Jurkat, Clone E6-1 (cell line): ENCODE measurements around the gene TRAF2.

Source experiments
- DNase-seq: peaks from one replicate; pipeline ENCODE4 v3.0.0-alpha.2; 2011; ENCODE audit warnings: low read depth, low spot score
- H3K4me3 ChIP-seq: 2 replicates; pipeline ENCODE4 v1.5.1; 2011; ENCODE audit warnings: mild to moderate bottlenecking, low read length, control low read depth, moderate library complexity

Gene TRAF2

DNA sequence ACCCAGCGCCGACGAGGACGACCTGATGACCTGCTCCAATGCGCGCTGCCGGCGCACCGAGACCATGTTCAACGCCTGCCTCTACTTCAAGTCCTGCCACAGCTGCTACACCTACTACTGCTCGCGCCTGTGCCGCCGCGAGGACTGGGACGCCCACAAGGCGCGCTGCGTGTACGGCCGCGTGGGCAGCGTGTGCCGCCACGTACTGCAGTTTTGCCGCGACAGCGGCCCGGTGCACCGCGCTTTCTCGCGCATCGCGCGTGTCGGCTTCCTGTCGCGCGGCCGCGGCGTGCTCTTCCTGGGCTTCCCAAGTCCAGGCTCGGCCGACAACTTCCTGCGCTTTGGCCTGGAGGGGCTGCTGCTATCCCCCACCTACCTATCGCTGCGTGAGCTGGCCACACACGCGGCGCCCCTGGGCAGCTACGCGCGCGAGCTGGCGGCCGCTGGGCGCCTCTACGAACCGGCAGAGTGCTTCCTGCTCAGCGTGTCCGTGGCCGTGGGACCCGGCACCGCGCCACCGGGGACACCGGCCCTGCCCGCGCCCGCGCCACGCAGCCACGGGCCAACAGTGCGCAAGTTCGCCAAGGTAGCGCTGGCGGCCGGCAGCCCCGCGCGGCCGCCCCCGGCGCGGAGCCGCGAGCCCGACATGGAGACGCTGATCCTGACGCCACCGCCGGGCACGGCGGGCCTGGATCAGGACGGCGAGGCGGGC lies 39.8 kb upstream of the TRAF2 start:
- no peak for DNase-seq
- no peak overlapping the region for H3K4me3 ChIP-seq

DNA sequence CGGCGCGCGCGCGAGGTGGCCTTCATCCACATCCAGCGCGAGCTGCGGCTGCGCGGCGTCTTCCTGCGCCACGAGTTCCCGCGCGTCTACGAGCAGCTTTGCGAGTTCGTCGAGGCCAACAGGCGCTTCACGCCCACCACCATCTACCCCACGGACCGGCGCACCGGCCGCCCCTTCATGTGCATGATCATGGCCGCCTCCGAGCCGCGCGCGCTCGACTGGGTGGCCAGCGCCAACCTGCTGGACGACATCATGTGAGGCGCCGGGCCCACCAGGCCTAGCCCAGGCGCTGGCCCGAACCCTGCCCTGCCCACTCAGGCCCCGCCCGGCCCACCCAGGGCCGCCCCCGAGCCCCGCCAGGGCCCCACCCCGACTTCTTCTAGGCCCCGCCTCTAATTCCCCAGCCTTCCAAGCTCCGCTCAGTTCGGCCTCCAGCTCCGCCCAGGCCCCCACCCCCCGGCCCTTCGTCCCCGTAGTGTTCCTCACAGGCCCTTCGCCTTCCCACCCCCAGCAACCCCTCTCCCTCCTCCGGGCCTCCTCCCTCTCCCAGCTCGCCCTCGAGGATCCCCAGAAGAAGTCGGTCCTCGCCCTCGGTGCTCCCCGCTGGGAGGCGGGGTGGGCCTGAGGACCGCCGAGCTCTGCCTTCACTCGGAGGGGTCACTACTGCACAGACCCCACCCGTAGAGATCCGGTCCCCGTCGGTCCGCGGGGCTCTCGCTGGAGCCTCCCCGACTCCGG lies 39.1 kb upstream of the TRAF2 start:
- peak overlapping the region; percentile 80 for H3K4me3 ChIP-seq
- no peak for DNase-seq

GRCh38 chr9:136847826-136848392 lies 38.4 kb upstream of the TRAF2 start:
- DNase-seq: peak; percentile 51
- peak overlapping the region; percentile 80 for H3K4me3 ChIP-seq

GRCh38 chr9:136848393-136849037 lies 37.8 kb upstream of the TRAF2 start:
- peak overlapping the region; percentile 80 for H3K4me3 ChIP-seq
- no peak for DNase-seq

- peak within 1 kb of the TSS; percentile 80 for H3K4me3 ChIP-seq
- peak; percentile 98 for DNase-seq
Observed at GRCh38 chr9:136849038-136849959, 37.0 kb upstream of the TRAF2 start, which contains the start of gene PHPT1. PHPT1 (plus strand) TSS chr9:136849409; CDS start chr9:136849431, 22 bp downstream.

DNA sequence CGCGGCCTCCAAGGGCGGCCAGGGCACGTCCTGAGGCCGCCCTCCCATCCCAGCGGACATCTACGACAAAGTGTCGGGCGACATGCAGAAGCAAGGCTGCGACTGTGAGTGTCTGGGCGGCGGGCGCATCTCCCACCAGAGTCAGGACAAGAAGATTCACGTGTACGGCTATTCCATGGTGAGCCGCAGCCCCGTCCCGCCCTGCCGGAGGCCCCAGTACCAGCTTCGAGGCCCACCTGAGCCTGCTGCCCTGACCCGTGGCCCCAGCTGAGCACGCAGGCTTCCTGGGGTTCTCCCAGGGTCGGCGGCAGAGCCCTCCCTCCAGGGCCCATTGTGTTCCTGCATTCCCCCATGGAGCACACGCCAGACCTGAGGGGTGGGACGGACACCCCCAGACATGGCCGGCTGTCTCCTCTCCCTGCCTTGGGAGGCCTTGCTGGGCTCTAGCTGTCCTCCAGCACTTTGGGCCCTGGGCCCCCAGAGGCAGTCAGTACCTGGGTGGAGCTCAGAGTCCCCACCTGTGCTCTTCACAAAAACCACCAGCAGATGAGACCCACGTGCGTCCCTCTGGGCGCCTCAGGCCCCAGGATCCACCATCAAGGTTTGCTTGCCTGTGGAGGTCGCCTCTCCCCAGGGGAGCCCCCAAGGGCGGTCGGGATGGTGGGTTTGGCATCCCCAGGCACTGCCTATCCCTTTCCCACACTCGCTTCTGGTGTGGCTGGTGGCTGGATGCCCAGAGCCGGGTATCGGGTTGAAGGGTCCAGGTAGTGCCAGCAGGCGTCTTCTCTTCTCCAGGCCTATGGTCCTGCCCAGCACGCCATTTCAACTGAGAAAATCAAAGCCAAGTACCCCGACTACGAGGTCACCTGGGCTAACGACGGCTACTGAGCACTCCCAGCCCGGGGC lies 36.1 kb upstream of the TRAF2 start:
- DNase-seq: no peak
- H3K4me3 ChIP-seq: peak overlapping the region; percentile 80

DNA sequence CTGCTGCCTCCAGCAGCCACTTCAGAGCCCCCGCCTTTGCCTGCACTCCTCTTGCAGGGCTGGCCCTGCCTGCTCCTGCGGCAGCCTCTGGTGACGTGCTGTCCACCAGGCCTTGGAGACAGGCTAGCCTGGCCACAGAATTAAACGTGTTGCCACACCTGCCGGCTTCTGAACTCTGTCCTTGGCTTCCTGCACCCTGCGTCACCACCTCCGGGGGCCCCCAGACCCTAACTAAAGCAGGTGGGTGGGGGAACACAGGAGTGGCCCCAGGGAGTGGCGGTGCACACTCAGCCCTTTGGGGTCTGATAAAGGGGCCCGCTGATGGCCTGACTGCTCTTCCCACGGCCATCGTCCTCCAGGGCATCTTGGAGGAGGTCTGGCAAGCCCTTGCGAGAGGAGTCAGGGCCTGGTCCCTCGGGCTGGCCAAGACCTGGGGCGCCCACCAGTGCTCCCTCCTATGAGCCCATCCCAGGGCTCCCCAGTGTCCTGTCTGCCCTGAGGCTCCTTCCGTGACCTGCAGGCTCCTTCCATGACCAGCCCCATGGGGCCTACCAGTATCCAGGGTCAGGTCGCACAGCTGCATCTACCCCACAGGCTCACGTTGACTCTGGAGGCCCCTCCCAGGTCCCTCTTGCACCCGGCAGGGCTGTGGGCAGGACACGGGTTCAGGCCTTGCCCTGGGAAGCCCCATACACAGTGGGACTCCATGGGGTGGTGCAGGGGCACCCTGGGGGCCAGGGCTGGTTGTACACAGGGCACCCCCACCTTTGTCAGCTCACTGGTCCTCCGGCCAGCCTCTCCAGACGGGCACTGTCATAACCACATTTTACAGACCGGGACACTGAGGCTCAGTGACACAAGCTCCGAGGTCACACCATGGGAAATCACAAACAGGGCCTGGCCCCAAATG lies 35.2 kb upstream of the TRAF2 start:
- H3K4me3 ChIP-seq: no peak overlapping the region
- DNase-seq: no peak

DNA sequence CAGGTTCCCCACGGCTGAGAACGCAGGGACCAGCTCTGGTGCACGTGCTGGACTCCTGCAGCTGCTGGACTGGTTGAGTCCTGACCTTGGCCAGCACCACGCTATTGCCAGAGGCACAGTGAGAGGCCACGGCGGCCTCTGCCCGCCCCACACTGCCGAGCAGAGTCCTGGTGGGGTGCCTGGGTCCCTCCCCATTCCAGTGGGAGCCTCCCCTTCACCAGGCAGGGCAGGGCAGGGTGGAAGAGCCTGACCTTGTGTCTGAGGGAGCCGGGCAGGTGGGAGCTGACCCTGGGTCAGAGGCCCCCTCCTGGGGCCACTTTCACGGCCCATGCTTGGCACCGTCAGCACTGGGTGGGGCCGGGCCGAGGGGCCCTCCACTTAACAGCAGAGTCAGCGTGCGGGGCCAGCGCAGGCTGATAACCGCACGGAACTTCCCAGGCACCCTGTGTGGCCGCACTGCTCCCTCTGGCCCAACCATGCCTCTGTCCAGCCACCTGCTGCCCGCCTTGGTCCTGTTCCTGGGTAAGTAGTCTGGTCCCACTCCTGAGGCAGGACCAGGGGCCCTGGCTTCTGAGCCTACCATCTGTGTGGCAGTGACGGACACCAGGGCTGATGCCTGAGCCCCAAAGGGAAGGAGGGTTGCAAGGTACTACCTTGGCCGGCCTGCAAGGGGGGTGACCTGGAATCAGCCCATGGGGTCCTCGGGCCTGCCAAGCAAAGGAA lies 34.2 kb upstream of the TRAF2 start, which contains the start of gene MAMDC4:
Gene MAMDC4, plus strand, starts transcription at position 406 of the 723 bp plus-strand sequence. Its CDS starts 71 bp downstream, at position 477.
- no peak within 1 kb of the TSS for H3K4me3 ChIP-seq
- no peak for DNase-seq

GRCh38 chr9:136852664-136853595 lies 33.4 kb upstream of the TRAF2 start:
- DNase-seq: no peak
- no peak overlapping the region for H3K4me3 ChIP-seq

GRCh38 chr9:136853596-136854112 lies 32.7 kb upstream of the TRAF2 start:
- no peak for DNase-seq
- H3K4me3 ChIP-seq: no peak overlapping the region

- H3K4me3 ChIP-seq: no peak overlapping the region
- DNase-seq: no peak
Observed at GRCh38 chr9:136854113-136854841, 32.0 kb upstream of the TRAF2 start.

DNA sequence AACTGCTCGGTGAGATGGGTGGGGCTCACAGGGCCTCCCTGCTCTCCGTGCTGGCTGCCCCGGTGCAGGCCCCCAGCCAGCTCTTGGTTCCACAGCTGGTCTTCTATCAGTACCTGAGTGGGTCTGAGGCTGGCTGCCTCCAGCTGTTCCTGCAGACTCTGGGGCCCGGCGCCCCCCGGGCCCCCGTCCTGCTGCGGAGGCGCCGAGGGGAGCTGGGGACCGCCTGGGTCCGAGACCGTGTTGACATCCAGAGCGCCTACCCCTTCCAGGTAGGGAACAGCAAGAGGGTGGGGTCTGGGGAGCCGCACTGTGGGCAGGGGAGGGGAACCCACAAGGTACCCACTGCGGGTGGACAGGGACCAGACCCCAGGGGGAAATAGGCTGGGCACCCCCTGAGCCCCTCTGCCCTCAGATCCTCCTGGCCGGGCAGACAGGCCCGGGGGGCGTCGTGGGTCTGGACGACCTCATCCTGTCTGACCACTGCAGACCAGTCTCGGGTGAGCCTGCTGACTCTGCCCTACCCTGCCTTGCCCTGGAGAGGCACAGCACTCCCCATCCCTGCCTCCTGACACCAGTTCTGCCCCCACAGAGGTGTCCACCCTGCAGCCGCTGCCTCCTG lies 31.4 kb upstream of the TRAF2 start:
- DNase-seq: no peak
- H3K4me3 ChIP-seq: no peak overlapping the region

GRCh38 chr9:136855461-136856078 lies 30.7 kb upstream of the TRAF2 start:
- no peak overlapping the region for H3K4me3 ChIP-seq
- no peak for DNase-seq
